ENCODE results near the gene ANKS6. TPM values are rescaled to one million over a fixed set of nuclear protein-coding genes. Genes with fewer than 3 reads are reported as not detected.

The ANKS6 gene
- total RNA-seq, 1 donor from 2014 or later = 17.1 TPM

DNA sequence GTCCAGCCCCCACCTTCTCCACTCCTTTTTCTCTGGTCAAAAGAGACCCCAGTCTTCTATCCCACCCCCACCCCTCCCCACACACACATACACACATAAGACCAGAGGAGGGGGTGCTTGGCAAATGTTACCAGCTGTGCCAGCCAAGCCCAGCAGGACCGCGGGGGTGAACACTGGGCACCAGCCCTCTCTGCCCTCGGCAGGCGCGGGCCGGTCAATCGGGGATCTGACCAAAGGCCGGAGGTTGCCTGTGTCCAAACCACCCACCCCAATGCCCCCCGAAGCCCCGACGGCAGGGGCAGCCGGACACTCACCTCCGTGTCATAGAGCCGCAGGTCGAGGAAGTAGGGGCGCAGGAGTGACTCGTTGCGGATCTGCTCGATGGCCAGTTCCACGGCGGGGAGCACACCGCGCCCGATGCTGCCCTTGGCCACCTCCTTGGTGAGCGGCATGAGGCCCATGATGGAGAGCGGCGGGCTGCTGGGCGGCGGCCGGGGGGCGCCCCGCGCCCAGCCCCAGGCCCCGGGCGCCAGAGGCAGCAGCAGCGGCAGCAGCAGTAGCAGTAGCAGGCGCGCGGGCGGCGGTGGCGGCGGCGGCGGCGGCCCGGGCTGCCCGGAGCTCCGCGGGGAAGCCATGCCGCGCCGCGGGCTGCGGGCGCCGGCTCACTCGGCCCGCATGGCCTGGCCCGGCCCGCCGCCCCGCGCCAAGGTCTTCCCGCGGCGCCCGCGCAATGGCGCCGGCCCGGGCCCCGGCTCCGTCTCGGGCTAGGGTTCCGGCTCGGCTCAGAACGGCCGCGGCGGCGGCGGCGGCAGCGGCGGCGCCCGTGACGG is 88.0 kb downstream of the ANKS6 start:
- H3K9me3 Mint-ChIP-seq (ENCODE audit: low read depth) = no peaks in the 10 kb centered on the region
- no peak for DNase-seq (ENCODE audit: low spot score)
- H3K27ac Mint-ChIP-seq (ENCODE audit: unreplicated experiment) = no peak overlapping the region
- H3K4me1 Mint-ChIP-seq (ENCODE audit: low read depth) = peaks cover 10% of the 10 kb centered on the region
- H3K27me3 Mint-ChIP-seq (ENCODE audit: low read depth) = peaks cover 66% of the 10 kb centered on the region
- H3K36me3 Mint-ChIP-seq (ENCODE audit: low read depth) = no peaks in the 10 kb centered on the region
- H3K4me3 Mint-ChIP-seq (ENCODE audit: unreplicated experiment) = peak overlapping the region; percentile 46
- TF ChIP-seq, protein P1, sequence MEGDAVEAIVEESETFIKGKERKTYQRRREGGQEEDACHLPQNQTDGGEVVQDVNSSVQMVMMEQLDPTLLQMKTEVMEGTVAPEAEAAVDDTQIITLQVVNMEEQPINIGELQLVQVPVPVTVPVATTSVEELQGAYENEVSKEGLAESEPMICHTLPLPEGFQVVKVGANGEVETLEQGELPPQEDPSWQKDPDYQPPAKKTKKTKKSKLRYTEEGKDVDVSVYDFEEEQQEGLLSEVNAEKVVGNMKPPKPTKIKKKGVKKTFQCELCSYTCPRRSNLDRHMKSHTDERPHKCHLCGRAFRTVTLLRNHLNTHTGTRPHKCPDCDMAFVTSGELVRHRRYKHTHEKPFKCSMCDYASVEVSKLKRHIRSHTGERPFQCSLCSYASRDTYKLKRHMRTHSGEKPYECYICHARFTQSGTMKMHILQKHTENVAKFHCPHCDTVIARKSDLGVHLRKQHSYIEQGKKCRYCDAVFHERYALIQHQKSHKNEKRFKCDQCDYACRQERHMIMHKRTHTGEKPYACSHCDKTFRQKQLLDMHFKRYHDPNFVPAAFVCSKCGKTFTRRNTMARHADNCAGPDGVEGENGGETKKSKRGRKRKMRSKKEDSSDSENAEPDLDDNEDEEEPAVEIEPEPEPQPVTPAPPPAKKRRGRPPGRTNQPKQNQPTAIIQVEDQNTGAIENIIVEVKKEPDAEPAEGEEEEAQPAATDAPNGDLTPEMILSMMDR (IDR thresholded peaks at IDR 0.05) = no peak

DNA sequence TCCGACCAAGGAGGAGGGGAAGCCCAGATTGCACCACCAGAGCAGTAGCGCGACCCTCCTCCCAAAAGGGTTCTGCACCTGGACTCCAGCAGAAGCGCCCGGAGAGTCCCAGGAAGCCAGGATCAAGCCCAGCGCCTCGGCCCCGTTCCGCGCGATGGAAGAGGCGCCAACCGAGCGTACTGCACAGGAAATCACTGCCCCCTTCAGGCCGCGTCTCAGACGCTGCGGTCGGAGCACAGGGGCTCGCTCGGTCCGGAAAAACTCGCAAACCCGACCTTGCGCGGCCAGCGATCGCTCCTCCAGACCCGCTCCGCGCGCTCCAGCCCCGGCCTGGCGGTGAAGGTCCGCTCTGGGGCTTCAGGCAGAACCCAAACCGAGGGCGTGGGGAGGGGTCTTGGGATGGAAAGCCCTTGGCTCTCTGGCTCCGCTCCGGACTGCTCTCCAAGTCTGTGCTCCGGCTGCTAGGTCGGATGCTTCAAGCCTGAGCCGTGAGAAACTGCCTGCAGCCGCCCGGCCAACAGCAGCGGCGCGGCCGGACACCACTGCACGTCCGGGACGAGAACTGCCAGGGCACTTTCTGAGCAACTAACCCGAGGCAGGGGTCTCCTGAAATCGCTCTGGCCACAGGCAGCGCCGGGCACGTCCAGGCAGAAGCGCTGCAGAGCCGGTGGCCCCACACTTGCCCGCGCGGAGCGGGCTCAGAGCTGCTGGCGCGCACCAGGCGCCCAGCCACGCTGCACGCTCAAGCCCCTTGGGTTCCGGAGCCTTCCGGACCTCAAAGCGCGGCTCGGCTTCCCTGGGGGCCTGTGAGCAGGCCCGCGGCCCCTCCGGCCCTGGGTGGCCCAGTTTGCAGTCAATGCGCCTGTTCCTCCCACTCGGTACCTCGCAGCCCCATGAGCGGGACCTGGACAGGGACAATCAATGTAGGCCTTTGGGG is 88.9 kb downstream of the ANKS6 start:
- Mint-ChIP-seq H3K9me3 (ENCODE audit: low read depth) (no peaks in the 10 kb centered on the region), H3K27ac (ENCODE audit: unreplicated experiment) (no peak overlapping the region), H3K4me1 (ENCODE audit: low read depth) (peaks cover 10% of the 10 kb centered on the region), H3K36me3 (ENCODE audit: low read depth) (no peaks in the 10 kb centered on the region), H3K4me3 (ENCODE audit: unreplicated experiment) (peak overlapping the region; percentile 45), H3K27me3 (ENCODE audit: low read depth) (peaks cover 72% of the 10 kb centered on the region)
- TF ChIP-seq, protein P1 (IDR thresholded peaks at IDR 0.05) = peak; percentile 80
- DNase-seq (ENCODE audit: low spot score) = no peak

DNA sequence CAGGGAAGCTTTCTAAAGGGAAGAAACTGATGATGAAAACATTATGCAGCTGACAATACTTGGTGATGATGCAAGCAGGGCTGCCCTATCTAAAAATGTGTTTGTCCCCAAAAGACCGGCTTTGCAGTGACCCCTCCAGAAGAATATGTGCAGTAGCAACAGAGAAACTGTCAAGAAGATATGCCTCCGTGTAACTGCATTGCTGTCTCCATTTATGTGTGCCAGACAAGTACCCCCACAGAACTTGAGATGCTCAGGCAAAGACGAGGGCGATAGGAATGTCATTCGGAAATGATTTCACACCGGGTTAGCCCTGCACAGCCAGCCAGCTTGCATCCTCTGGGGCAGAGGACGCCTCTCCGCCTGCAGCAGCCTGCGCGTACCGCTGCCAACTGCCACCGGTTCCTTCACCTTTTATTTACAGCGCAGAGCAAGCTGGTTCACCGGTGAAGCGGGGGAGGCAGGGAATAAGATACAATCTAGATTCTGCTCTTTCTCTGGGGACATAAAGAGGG is 89.6 kb downstream of the ANKS6 start:
- Mint-ChIP-seq H3K4me1 (ENCODE audit: low read depth) (peaks cover 10% of the 10 kb centered on the region), H3K27ac (ENCODE audit: unreplicated experiment) (no peak overlapping the region), H3K4me3 (ENCODE audit: unreplicated experiment) (no peak overlapping the region), H3K9me3 (ENCODE audit: low read depth) (no peaks in the 10 kb centered on the region), H3K36me3 (ENCODE audit: low read depth) (no peaks in the 10 kb centered on the region), H3K27me3 (ENCODE audit: low read depth) (peaks cover 73% of the 10 kb centered on the region)
- TF ChIP-seq, protein P1 (IDR thresholded peaks at IDR 0.05) = no peak
- DNase-seq (ENCODE audit: low spot score) = no peak

DNA sequence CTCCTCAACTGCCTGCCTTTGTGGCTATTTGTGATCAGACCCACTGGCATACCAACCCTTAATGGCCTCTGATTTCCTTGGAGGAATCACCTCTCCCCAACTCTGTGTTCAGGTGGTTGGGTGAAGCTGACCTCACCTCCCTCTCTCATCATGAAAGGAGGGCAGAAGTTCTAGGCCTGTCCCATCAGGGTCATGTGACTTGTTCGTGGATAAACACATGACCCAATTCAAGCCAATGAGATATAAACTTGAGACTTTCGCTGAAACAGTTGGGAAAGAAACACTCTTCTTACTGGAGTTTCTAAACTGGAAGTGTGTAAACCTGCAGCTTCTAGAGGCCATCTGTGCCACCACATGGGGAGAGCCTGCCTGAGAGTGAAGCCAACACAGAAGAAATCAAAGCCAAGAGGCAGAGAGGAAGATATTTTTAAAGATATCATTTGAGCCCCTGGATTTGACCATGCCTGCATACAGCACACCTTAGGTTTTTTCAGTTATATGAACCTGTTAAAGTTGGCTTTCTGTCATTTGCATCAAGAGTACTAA is 93.4 kb downstream of the ANKS6 start:
- no peak overlapping the region for H3K4me3 Mint-ChIP-seq (ENCODE audit: unreplicated experiment)
- TF ChIP-seq, protein P1 (IDR thresholded peaks at IDR 0.05) = no peak
- H3K4me1 Mint-ChIP-seq (ENCODE audit: low read depth) = peaks cover 10% of the 10 kb centered on the region
- no peak overlapping the region for H3K27ac Mint-ChIP-seq (ENCODE audit: unreplicated experiment)
- H3K9me3 Mint-ChIP-seq (ENCODE audit: low read depth) = peaks cover 6% of the 10 kb centered on the region
- DNase-seq (ENCODE audit: low spot score) = no peak
- H3K27me3 Mint-ChIP-seq (ENCODE audit: low read depth) = peaks cover 84% of the 10 kb centered on the region
- no peaks in the 10 kb centered on the region for H3K36me3 Mint-ChIP-seq (ENCODE audit: low read depth)

DNA sequence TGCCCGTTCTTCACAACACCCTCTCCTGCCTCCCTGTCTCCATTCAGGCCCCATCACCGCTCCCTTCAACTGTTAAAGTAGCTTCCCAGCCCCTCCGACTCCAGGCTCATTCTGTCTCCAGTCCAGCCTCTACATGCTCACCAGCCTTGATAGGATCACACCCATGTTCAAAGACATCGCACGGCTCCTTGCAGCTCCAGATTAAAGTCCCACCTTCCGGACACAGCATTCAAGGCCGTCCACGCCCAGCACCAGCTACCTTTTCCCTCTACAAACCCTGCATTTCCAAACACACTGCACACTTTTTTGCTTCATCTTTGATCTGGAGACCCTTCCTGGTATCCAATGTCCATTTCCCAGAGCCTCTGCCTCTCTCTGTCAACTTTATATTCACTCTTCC is 94.0 kb downstream of the ANKS6 start:
- TF ChIP-seq, protein P1 (IDR thresholded peaks at IDR 0.05) = no peak
- H3K4me3 Mint-ChIP-seq (ENCODE audit: unreplicated experiment) = no peak overlapping the region
- no peak for DNase-seq (ENCODE audit: low spot score)
- H3K9me3 Mint-ChIP-seq (ENCODE audit: low read depth) = peaks cover 6% of the 10 kb centered on the region
- H3K4me1 Mint-ChIP-seq (ENCODE audit: low read depth) = peaks cover 7% of the 10 kb centered on the region
- H3K36me3 Mint-ChIP-seq (ENCODE audit: low read depth) = no peaks in the 10 kb centered on the region
- H3K27me3 Mint-ChIP-seq (ENCODE audit: low read depth) = peaks cover 82% of the 10 kb centered on the region
- H3K27ac Mint-ChIP-seq (ENCODE audit: unreplicated experiment) = no peak overlapping the region

All from chondrocyte (in vitro differentiated cells).